ENCODE measurements around the gene C1orf21. TPM values are rescaled to one million over a fixed set of nuclear protein-coding genes. Genes with fewer than 3 reads are reported as not detected.

Gene C1orf21
- total and polyA plus RNA-seq, 2 of the 4 experiments (the other 2 are of a cell fraction), result 6.4 to 9.9 TPM

DNA sequence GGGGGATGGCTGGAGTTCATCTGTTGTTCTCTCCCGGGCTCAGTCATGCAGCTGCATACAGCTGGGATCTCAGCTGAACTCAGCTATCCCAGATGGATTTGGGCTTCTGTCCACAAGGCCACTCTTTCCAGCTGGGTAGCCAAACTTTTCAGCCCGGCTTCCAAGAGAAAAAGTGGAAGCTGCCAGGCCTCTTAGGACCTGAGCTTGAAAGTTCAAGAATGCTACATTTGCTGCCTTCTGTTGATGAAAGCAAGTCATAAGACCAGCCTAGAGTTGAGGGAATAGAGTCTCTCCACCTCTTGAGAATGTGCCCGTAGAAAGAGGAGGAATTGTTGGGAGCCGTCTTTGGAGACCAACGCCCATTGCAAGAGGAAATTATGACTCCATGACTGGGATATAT is 95.3 kb downstream of the C1orf21 start:
- Histone ChIP-seq H4K91ac (ENCODE audit: insufficient read depth, low read depth, low read length) (no peak overlapping the region), H2BK5ac (ENCODE audit: low read depth, low read length, poor library complexity, severe bottlenecking) (no peak overlapping the region), H3K18ac (ENCODE audit: low read depth, low read length) (no peak overlapping the region), H3K9me1 (ENCODE audit: insufficient read depth, low read length) (peaks cover 9% of the 10 kb centered on the region), H4K5ac (ENCODE audit: low read depth, low read length) (no peak overlapping the region), H3K4me2 (ENCODE audit: low read depth, low read length) (no peak overlapping the region), H3K4ac (ENCODE audit: low read depth, low read length) (0 out of 2 replicates have a peak overlapping the region, but pooled peaks have one; percentile 5), H2BK20ac (ENCODE audit: low read depth, low read length) (no peak overlapping the region), H3K56ac (ENCODE audit: extremely low read depth, insufficient read depth, low read length) (no peak overlapping the region), H3K9ac (ENCODE audit: low read depth, low read length) (no peak overlapping the region), H2BK120ac (ENCODE audit: low read depth, low read length) (no peak overlapping the region), H3K27me3 (ENCODE audit: control insufficient read depth, insufficient read depth, low read length) (no peaks in the 10 kb centered on the region), H3K79me1 (ENCODE audit: low read depth in 1 of 2, low read length in 2 of 2) (peaks cover 5 to 18% of the 10 kb centered on the region in 2 experiments; a peak in 2 of 4 replicates), H3K23ac (ENCODE audit: low read depth, low read length) (no peak overlapping the region), H2AK9ac (replicated peaks; ENCODE audit: low read depth, low read length, poor library complexity) (no peak overlapping the region), H4K8ac (ENCODE audit: low read depth in 2 of 2, low read length in 2 of 2) (no peak overlapping the region), H4K20me1 (ENCODE audit: insufficient read depth, low read length) (0 out of 2 replicates have a peak, but pooled peaks cover 3% of the 10 kb centered on the region), H3K4me3 (ENCODE audit: insufficient read depth, low read depth, low read length) (no peak overlapping the region), H3K14ac (replicated peaks; ENCODE audit: low read depth, low read length) (no peak overlapping the region), H3K36me3 (ENCODE audit: control insufficient read depth, insufficient read depth, low read length) (no peaks in the 10 kb centered on the region), H2BK15ac (ENCODE audit: low read depth, low read length) (no peak overlapping the region), H3K4me1 (ENCODE audit: control insufficient read depth, insufficient read depth, low read length) (peaks cover 18% of the 10 kb centered on the region), H2AFZ (replicated peaks; ENCODE audit: low read length, poor library complexity) (no peak overlapping the region), H3K27ac (ENCODE audit: insufficient read depth, low read length) (no peak overlapping the region), H3K9me3 (ENCODE audit: control insufficient read depth, insufficient read depth, low read length) (no peaks in the 10 kb centered on the region), H2AK5ac (ENCODE audit: low read depth, low read length) (no peak overlapping the region)
- in situ Hi-C loops (cut with MboI; ENCODE audit: low sequenced_read_pairs), result no loop called here
- dilution Hi-C loops (cut with HindIII; ENCODE audit: low sequenced_read_pairs, unreplicated experiment), result no loop called here
- TF ChIP-seq FOS (IDR thresholded peaks at IDR 0.05; ENCODE audit: low read depth, low read length), result no peak
- TF ChIP-seq CHD1 (IDR thresholded peaks at IDR 0.05; ENCODE audit: low read depth, low read length), result no peak
- no peak for TF ChIP-seq CEBPB (IDR thresholded peaks at IDR 0.05; ENCODE audit: low read depth, low read length)
- no peak for TF ChIP-seq MAZ (IDR thresholded peaks at IDR 0.05; ENCODE audit: borderline replicate concordance, low read depth, low read length)
- TF ChIP-seq, protein P1, sequence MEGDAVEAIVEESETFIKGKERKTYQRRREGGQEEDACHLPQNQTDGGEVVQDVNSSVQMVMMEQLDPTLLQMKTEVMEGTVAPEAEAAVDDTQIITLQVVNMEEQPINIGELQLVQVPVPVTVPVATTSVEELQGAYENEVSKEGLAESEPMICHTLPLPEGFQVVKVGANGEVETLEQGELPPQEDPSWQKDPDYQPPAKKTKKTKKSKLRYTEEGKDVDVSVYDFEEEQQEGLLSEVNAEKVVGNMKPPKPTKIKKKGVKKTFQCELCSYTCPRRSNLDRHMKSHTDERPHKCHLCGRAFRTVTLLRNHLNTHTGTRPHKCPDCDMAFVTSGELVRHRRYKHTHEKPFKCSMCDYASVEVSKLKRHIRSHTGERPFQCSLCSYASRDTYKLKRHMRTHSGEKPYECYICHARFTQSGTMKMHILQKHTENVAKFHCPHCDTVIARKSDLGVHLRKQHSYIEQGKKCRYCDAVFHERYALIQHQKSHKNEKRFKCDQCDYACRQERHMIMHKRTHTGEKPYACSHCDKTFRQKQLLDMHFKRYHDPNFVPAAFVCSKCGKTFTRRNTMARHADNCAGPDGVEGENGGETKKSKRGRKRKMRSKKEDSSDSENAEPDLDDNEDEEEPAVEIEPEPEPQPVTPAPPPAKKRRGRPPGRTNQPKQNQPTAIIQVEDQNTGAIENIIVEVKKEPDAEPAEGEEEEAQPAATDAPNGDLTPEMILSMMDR (conservative IDR thresholded peaks at IDR 0.05; ENCODE audit: low read depth, low read length), result no peak
- TF ChIP-seq RFX5 (IDR thresholded peaks at IDR 0.05; ENCODE audit: low read depth, low read length), result no peak
- no peak for TF ChIP-seq SMC3 (IDR thresholded peaks at IDR 0.05; ENCODE audit: low read depth, low read length)
- no peak for TF ChIP-seq NFE2L2 (IDR thresholded peaks at IDR 0.05; ENCODE audit: low read depth, low read length)
- no peak for TF ChIP-seq ELK1 (IDR thresholded peaks at IDR 0.05; ENCODE audit: borderline replicate concordance, low read depth, low read length)
- TF ChIP-seq MAFK (IDR thresholded peaks at IDR 0.05; ENCODE audit: low read depth, low read length), result no peak
- TF ChIP-seq RAD21 (IDR thresholded peaks at IDR 0.05; ENCODE audit: low read length), result no peak
- TF ChIP-seq RCOR1 (IDR thresholded peaks at IDR 0.05; ENCODE audit: insufficient replicate concordance, low read length), result no peak
- TF ChIP-seq MXI1 (IDR thresholded peaks at IDR 0.05; ENCODE audit: borderline replicate concordance, low read depth, low read length), result no peak
- intact Hi-C loops (cut with micrococcal nuclease), result no loop called here
- ChIA-PET CTCF (interaction anchor here (1.3 to 1.5 kb wide), 2 partner anchors 182 to 239 kb away, joined by 3 to 4 read pairs; no protein-coding TSS in a partner anchor), POLR2A (ENCODE audit: unreplicated experiment) (no interaction called here)
- 52% methylated on average over 2 of the region's 5 CpGs; no CpG with 5 or more reads in 1 of the 2 experiments for WGBS, 2 experiments (ENCODE audit: extremely low coverage in 2 of 2, insufficient read length in 1 of 2)
- peak; percentile 44 for DNase-seq
- BruUV-seq (replicated peaks), result no TSS peak
- ATAC-seq (ENCODE audit: low read depth), result no peak
